Subcutaneous adipose tissue (tissue), 4 donors: ENCODE measurements around the gene ZCCHC2. TPM values are rescaled to one million over a fixed set of nuclear protein-coding genes. Genes with fewer than 3 reads are reported as not detected.

Experiments used
- total RNA-seq, 4 donors: library from RNA; depleted of rRNA; stranded (reverse); fragments of >200 nt; gene quantifications; one replicate each; pipeline ENCODE4 v1.1.0, GENCODE V29; 2016
- TF ChIP-seq, protein P1 (sequence below): fragments of 450-650 bp; IDR thresholded peaks from one replicate; pipeline ENCODE4 v1.5.1; 2016; ENCODE audit warnings: low read depth, mild to moderate bottlenecking, control low read depth, antibody characterized with exemption, moderate library complexity

ZCCHC2 gene
- total RNA-seq, 4 donors from 2014 or later, result 33.5 to 48.1 (median 37.1) TPM

DNA sequence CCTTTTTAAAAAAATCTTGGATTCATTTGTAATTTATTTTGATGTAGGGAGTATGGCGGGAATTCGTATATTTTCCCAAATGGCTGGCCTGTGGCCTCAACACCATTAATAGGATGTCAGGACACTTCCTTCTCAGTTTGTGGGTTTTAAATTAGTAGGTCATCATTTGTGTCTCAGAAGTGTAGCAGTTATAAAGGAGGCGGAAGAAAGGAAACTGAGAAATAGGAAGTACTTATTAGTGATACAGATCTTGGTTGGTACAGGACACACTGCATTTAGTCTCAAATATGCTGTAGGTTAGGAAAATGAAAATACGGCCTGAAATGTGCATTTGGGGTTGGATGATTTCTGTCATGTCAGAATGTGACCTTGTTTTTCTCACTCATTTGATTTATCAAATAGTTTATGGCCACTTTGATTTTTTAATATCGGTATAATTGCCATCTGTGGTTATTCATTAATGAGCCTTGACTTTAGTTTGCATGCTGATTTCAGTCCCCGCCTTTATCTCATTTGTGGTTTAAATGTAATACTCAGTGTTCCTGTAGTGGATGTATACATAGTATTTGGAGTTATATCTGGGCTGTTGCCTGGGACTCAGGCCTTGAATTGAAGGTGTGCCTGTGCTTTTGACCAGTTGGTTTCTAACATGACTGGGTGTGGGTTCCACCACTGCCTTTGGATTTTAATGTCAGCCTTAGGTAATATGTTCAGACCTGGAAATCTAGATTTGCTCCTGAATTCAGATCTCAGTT is 31.4 kb downstream of the ZCCHC2 start:
- TF ChIP-seq, protein P1, sequence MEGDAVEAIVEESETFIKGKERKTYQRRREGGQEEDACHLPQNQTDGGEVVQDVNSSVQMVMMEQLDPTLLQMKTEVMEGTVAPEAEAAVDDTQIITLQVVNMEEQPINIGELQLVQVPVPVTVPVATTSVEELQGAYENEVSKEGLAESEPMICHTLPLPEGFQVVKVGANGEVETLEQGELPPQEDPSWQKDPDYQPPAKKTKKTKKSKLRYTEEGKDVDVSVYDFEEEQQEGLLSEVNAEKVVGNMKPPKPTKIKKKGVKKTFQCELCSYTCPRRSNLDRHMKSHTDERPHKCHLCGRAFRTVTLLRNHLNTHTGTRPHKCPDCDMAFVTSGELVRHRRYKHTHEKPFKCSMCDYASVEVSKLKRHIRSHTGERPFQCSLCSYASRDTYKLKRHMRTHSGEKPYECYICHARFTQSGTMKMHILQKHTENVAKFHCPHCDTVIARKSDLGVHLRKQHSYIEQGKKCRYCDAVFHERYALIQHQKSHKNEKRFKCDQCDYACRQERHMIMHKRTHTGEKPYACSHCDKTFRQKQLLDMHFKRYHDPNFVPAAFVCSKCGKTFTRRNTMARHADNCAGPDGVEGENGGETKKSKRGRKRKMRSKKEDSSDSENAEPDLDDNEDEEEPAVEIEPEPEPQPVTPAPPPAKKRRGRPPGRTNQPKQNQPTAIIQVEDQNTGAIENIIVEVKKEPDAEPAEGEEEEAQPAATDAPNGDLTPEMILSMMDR, result no peak

DNA sequence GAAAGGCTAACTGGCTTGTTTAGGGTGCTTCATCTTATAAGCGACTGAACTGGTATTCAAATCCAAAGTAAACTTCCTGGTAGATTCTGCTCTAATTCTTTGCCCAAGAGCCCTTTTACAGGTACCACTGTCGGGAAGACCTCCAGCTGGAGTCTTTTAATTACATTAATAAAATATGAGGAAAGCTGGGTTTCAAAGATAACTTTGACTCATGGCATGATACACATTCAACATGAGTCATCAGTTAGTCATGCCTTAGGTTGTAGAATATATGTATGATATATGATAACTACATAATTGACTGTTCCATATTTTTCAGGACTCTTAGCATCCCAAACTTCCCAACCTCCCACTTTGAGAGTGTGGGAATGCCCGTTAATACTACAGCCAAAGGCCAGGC is 32.3 kb downstream of the ZCCHC2 start:
- TF ChIP-seq, protein P1, result no peak

DNA sequence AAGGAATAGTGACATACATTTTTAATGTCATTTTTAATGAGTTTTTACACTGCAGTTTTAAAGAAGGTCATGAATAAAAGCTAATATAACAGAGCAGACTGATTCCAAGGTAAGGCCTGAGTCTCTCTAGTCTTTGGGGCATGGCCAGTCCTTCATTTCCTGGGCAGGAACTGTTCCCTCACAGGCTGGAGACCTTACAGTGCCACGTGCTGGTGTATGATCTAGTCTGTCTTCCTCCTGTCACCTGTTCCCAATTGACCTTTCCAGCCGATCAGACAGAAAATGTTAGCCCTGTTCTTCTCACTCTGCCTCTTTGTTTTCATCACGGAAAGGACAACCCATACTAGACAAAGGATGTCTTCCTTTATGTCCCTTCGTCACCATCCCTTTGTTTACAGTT is 33.6 kb downstream of the ZCCHC2 start:
- TF ChIP-seq, protein P1, result no peak

DNA sequence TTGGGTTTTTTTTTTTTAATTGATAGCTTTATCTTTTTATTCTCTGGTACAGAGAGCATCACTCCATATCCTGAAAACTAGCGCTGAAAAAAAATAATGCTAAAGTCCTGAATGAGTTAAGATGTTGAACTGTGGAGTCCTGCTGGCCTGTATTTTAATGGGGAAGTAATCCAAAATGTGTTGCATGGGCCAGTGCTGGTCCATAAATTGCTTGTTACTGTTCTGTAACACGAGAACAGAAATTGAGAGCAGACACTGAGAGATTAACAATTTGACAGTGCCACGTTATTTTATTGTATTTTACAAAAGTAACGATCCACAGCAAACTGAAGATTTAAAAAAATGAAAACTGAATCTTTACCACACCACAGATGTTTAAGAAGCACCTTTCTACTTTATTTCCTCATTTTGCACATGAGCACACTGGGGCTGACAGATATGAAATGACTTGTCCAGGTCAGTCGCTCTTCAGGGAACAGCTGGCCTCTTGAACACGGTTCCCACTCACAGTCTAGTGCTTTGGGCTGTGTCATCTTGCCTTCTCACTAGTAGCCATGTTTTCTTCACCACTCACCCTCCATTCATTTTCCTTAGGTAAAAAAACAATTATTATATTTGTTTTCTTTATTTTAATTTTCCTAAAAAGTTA is 35.3 kb downstream of the ZCCHC2 start:
- TF ChIP-seq, protein P1, result no peak

DNA sequence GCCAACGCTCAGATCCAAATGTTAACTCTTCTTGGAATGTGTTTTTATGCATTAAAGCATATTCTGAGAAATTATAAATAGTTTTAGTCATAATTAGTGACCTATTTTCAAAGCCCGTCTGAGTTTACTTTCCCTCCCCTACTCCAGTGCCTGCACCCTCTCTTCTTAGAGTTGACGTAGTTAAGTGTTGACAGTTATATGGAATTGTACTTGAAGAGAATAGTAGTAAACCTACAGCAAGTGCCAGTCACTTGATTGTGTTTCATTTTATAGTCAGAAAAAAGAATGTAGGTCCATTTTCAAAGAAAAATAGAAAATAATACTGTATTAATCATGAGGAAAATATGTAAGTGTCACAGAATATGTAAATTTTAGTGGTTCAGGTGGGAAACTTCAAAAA is 41.2 kb downstream of the ZCCHC2 start:
- TF ChIP-seq, protein P1, result no peak

DNA sequence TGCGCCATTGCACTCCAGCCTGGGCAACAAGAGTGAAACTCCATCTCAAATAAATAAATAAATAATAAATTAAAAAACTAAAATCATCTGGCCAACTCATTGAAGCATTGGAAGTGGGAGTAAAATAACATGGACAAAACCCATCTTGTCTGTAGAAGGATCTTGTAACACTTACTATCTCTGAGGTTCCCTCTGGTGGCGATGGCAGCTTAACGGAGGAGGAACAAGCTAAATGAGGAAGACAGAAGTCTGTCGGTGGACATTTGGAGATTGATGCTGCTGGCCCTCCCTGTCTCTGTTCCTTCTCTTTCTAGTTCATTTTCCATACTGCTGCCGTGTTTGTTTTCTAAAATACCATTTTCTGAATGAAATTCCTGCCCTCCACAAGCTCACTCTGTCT is 43.4 kb downstream of the ZCCHC2 start:
- TF ChIP-seq, protein P1, result no peak

- TF ChIP-seq, protein P1, result no peak
These were observed 44.0 kb downstream of the ZCCHC2 start for GRCh38 chr18:62566818-62567217.
